ENCODE measurements around the gene LRMDA.

LRMDA gene

GRCh38 chr10:76160446-76161300 is 729.2 kb downstream of the LRMDA start:
- in situ Hi-C loops (cut with MboI; ENCODE audit: low sequenced_read_pairs) = no loop called here

GRCh38 chr10:76161301-76161582 is 729.8 kb downstream of the LRMDA start:
- in situ Hi-C loops (cut with MboI; ENCODE audit: low sequenced_read_pairs) = no loop called here

- in situ Hi-C loops (cut with MboI; ENCODE audit: low sequenced_read_pairs) = no loop called here
These were observed 737.0 kb downstream of the LRMDA start for GRCh38 chr10:76168437-76168836.

- in situ Hi-C loops (cut with MboI; ENCODE audit: low sequenced_read_pairs) = no loop called here
These were observed 737.8 kb downstream of the LRMDA start for GRCh38 chr10:76169246-76169645.

GRCh38 chr10:76172020-76172419 is 740.6 kb downstream of the LRMDA start:
- in situ Hi-C loops (cut with MboI; ENCODE audit: low sequenced_read_pairs) = no loop called here

- in situ Hi-C loops (cut with MboI; ENCODE audit: low sequenced_read_pairs) = no loop called here
These were observed 744.2 kb downstream of the LRMDA start for GRCh38 chr10:76175533-76176165.

- in situ Hi-C loops (cut with MboI; ENCODE audit: low sequenced_read_pairs) = no loop called here
These were observed 744.7 kb downstream of the LRMDA start for GRCh38 chr10:76176166-76176550.

- in situ Hi-C loops (cut with MboI; ENCODE audit: low sequenced_read_pairs) = no loop called here
These were observed 746.5 kb downstream of the LRMDA start for GRCh38 chr10:76177936-76178335.

- in situ Hi-C loops (cut with MboI; ENCODE audit: low sequenced_read_pairs) = no loop called here
These were observed 747.3 kb downstream of the LRMDA start for GRCh38 chr10:76178532-76179292.

GRCh38 chr10:76179806-76180205 is 748.4 kb downstream of the LRMDA start:
- in situ Hi-C loops (cut with MboI; ENCODE audit: low sequenced_read_pairs) = no loop called here

GRCh38 chr10:76184647-76185046 is 753.2 kb downstream of the LRMDA start:
- in situ Hi-C loops (cut with MboI; ENCODE audit: low sequenced_read_pairs) = no loop called here

- in situ Hi-C loops (cut with MboI; ENCODE audit: low sequenced_read_pairs) = no loop called here
These were observed 754.3 kb downstream of the LRMDA start for GRCh38 chr10:76185471-76186301.

GRCh38 chr10:76188216-76188615 is 756.8 kb downstream of the LRMDA start:
- in situ Hi-C loops (cut with MboI; ENCODE audit: low sequenced_read_pairs) = no loop called here

GRCh38 chr10:76190634-76191270 is 759.3 kb downstream of the LRMDA start:
- in situ Hi-C loops (cut with MboI; ENCODE audit: low sequenced_read_pairs) = no loop called here

- in situ Hi-C loops (cut with MboI; ENCODE audit: low sequenced_read_pairs) = no loop called here
These were observed 759.9 kb downstream of the LRMDA start for GRCh38 chr10:76191336-76191735.

- in situ Hi-C loops (cut with MboI; ENCODE audit: low sequenced_read_pairs) = no loop called here
These were observed 760.7 kb downstream of the LRMDA start for GRCh38 chr10:76192151-76192550.

- in situ Hi-C loops (cut with MboI; ENCODE audit: low sequenced_read_pairs) = no loop called here
These were observed 761.4 kb downstream of the LRMDA start for GRCh38 chr10:76192694-76193320.

- in situ Hi-C loops (cut with MboI; ENCODE audit: low sequenced_read_pairs) = no loop called here
These were observed 764.4 kb downstream of the LRMDA start for GRCh38 chr10:76195654-76196390.

- in situ Hi-C loops (cut with MboI; ENCODE audit: low sequenced_read_pairs) = no loop called here
These were observed 765.9 kb downstream of the LRMDA start for GRCh38 chr10:76197293-76197692.
